Transverse colon (tissue), 4 donors: Measurements from ENCODE around the gene TNFRSF4.

ENCODE experiments used
- CTCF ChIP-seq, 5 experiments: fragments of 200-600 bp in 3 of 5; fragments of 450-650 bp in 2 of 5; sonication (generic) in 3 of 5; IDR thresholded peaks; 1 replicate in 2 of 5; 2 replicates in 3 of 5; pipeline ENCODE4 v1.5.1; 2016 to 2017; ENCODE audit warnings: antibody characterized with exemption in 5 of 5, inconsistent platforms in 3 of 5, mild to moderate bottlenecking in 2 of 5, moderate library complexity in 1 of 5
- EP300 ChIP-seq: sonication (generic); formaldehyde crosslinking; IDR thresholded peaks from one replicate; pipeline ENCODE4 v1.6.1; 2017; ENCODE audit warnings: antibody characterized with exemption, low read depth
- POLR2A ChIP-seq: fragments of 450-650 bp; IDR thresholded peaks from one replicate; pipeline ENCODE4 v1.6.1; 2016; ENCODE audit warnings: antibody characterized with exemption, mild to moderate bottlenecking, moderate library complexity
- POLR2AphosphoS5 ChIP-seq, 3 donors: sonication (generic); formaldehyde crosslinking; IDR thresholded peaks; one replicate each; pipeline ENCODE4 v1.6.1; 2016; ENCODE audit warnings: antibody characterized with exemption in 3 of 3

- TF ChIP-seq CTCF (IDR thresholded peaks at IDR 0.05) = no peak
- TF ChIP-seq POLR2A = no peak
- no peak for TF ChIP-seq POLR2AphosphoS5 (IDR thresholded peaks at IDR 0.05)
- TF ChIP-seq EP300 = no peak
Measured at GRCh38 chr1:1253314-1253713, 39.4 kb upstream of the TNFRSF4 start.
